Sigmoid colon (tissue), 7 donors: Measurements from ENCODE around the gene HNRNPDL. TPM values are rescaled to one million over a fixed set of nuclear protein-coding genes. Genes with fewer than 3 reads are reported as not detected.

Experiments
- DNase-seq: peaks from one replicate; pipeline ENCODE4 v3.0.0-alpha.2; 2019
- H3K27ac ChIP-seq, 4 donors: fragments of 200-600 bp; sonication (generic); one replicate each; pipeline ENCODE4 v1.5.1; 2016 to 2019; ENCODE audit warnings: mild to moderate bottlenecking in 1 of 4
- H3K27me3 ChIP-seq, 3 donors: fragments of 200-600 bp; sonication (generic); one replicate each; pipeline ENCODE4 v1.5.1; 2019; ENCODE audit warnings: mild to moderate bottlenecking in 1 of 3
- H3K36me3 ChIP-seq, 4 donors: fragments of 200-600 bp; sonication (generic); one replicate each; pipeline ENCODE4 v1.5.1; 2016 to 2019
- H3K4me1 ChIP-seq, 4 donors: fragments of 200-600 bp; sonication (generic); one replicate each; pipeline ENCODE4 v1.5.1; 2017 to 2019
- H3K4me3 ChIP-seq, 4 donors: fragments of 200-600 bp; sonication (generic); one replicate each; pipeline ENCODE4 v1.5.1; 2017 to 2019; ENCODE audit warnings: mild to moderate bottlenecking in 2 of 4, moderate library complexity in 1 of 4
- H3K9me3 ChIP-seq, 4 donors: fragments of 200-600 bp in 3 of 4; sonication (generic) in 3 of 4; one replicate each; pipeline versions ENCODE4 v1.5.1 to v1.6.1; 2013 to 2019
- CTCF ChIP-seq, 4 experiments: fragments of 450-650 bp in 3 of 4; fragments of 200-600 bp in 1 of 4; IDR thresholded peaks; one replicate each; pipeline ENCODE4 v1.5.1; 2016 to 2019; ENCODE audit warnings: antibody characterized with exemption in 4 of 4, mild to moderate bottlenecking in 3 of 4, moderate library complexity in 2 of 4
- EP300 ChIP-seq, 4 donors: sonication (generic); formaldehyde crosslinking; IDR thresholded peaks; one replicate each; pipeline ENCODE4 v1.6.1; 2017; ENCODE audit warnings: antibody characterized with exemption in 4 of 4
- POLR2A ChIP-seq, 2 donors: fragments of 450-650 bp; IDR thresholded peaks; one replicate each; pipeline ENCODE4 v1.6.1; 2016; ENCODE audit warnings: antibody characterized with exemption in 2 of 2, mild to moderate bottlenecking in 2 of 2, moderate library complexity in 2 of 2
- POLR2AphosphoS5 ChIP-seq, 4 donors: sonication (generic); formaldehyde crosslinking; IDR thresholded peaks; one replicate each; pipeline ENCODE4 v1.6.1; 2017; ENCODE audit warnings: antibody characterized with exemption in 4 of 4
- WGBS, 2 donors: extraction: QIAGEN DNeasy Blood & Tissue Kit; methylation state at CpG; one replicate each; pipeline ENCODE4 v1.1.7; 2013; 5-methylcytosine and 5-hydroxymethylcytosine counted together
- intact Hi-C: fragments of 100-400 bp; cut with DNase I; formaldehyde crosslinking; loops from one replicate; pipeline ENCODE4 v1.15.1; 2023
- polyA plus RNA-seq, 3 donors: library from polyadenylated mRNA; stranded (reverse); fragments of 200-250 nt; gene quantifications; one replicate each; pipeline ENCODE4 v1.2.3, GENCODE V29; 2013
- total RNA-seq, 4 donors: library from RNA; depleted of rRNA; stranded (reverse); fragments of >200 nt; gene quantifications; one replicate each; pipeline ENCODE4 v1.1.0, GENCODE V29; 2016
- donor health status: healthy with polysubstance abuse.
- donor health status: Bipolar disorder and iron deficiency.
- donor health status: healthy.

Gene HNRNPDL
- total and polyA plus RNA-seq, 7 donors: 70.5 to 253 (median 178) TPM

DNA sequence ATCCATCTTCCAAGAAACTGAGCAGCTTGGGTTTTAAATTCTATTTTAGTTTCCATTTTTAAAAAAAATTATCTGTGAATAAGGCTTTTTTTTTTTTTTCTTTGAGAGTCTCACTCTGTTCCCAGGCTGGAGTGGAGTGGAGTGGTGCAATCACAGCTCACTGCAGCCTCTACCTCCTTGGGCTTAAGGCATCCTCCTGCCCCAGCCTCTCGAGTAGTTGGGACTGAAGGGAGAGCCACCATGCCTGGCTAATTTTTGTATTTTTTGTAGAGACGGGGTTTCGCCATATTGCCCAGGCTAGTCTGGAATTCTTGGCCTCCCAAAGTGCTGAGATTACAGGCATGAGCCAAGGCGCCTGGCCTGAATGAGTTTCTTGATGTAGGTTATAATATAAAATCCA lies 1.6 kb upstream of the HNRNPDL start:
- Histone ChIP-seq H3K27me3 (no peaks in the 10 kb centered on the region), H3K4me1 (peaks cover 0 to 29% (median 28%) of the 10 kb centered on the region in 4 donors), H3K27ac (peak overlapping the region in 1 of 4 donors; percentile 94), H3K4me3 (no peak overlapping the region), H3K36me3 (peaks cover 0 to 7% (median 0%) of the 10 kb centered on the region in 4 donors), H3K9me3 (no peaks in the 10 kb centered on the region)
- DNase-seq: no peak
- intact Hi-C loops: loop anchor here (2.0 kb wide), 1 partner anchor 147 kb away; no protein-coding TSS in a partner anchor
- 92 to 95% methylated on average over 4 of the region's 4 CpGs for WGBS, 2 donors
- TF ChIP-seq POLR2A (IDR thresholded peaks at IDR 0.05) (no peak), POLR2AphosphoS5 (IDR thresholded peaks at IDR 0.05) (no peak), CTCF (IDR thresholded peaks at IDR 0.05) (no peak), EP300 (IDR thresholded peaks at IDR 0.05) (no peak)

- H3K4me3 ChIP-seq: peak overlapping the region; percentile 69 to 95 (median 88)
- H3K4me1 ChIP-seq: peaks cover 0 to 36% (median 35%) of the 10 kb centered on the region in 4 donors
- peak overlapping the region; percentile 93 to 97 (median 95) for H3K27ac ChIP-seq
- H3K27me3 ChIP-seq: no peaks in the 10 kb centered on the region
- no peak for TF ChIP-seq POLR2A (IDR thresholded peaks at IDR 0.05)
- no peak for TF ChIP-seq CTCF (IDR thresholded peaks at IDR 0.05)
- TF ChIP-seq POLR2AphosphoS5 (IDR thresholded peaks at IDR 0.05): no peak
- no peak for TF ChIP-seq EP300 (IDR thresholded peaks at IDR 0.05)
- intact Hi-C loops: loop anchor here (2.0 kb wide), 1 partner anchor 146 kb away; no protein-coding TSS in a partner anchor
- no peak for DNase-seq
- 3 to 4% methylated on average over 33 of the region's 33 CpGs for WGBS, 2 donors
- H3K36me3 ChIP-seq: peaks cover 0 to 14% (median 0%) of the 10 kb centered on the region in 4 donors
- H3K9me3 ChIP-seq: no peaks in the 10 kb centered on the region
Measured at GRCh38 chr4:82430964-82431745, 893 bp upstream of the HNRNPDL start.

- TF ChIP-seq CTCF (IDR thresholded peaks at IDR 0.05) (peak in 1 of 4 experiments; percentile 18), EP300 (IDR thresholded peaks at IDR 0.05) (no peak)
- Histone ChIP-seq H3K36me3 (peaks cover 0 to 28% (median 8%) of the 10 kb centered on the region in 4 donors), H3K27me3 (no peaks in the 10 kb centered on the region), H3K4me1 (peaks cover 0 to 45% (median 41%) of the 10 kb centered on the region in 4 donors), H3K9me3 (no peaks in the 10 kb centered on the region), H3K27ac (peak overlapping the region; percentile 93 to 97 (median 95)), H3K4me3 (peak overlapping the region; percentile 69 to 95 (median 88))
- DNase-seq: peak; percentile 75
- WGBS, 2 donors: 0% methylated on average over 58 of the region's 58 CpGs
- intact Hi-C loops: loop anchor here (1.0 to 10.0 kb wide), 5 partner anchors 55 to 1025 kb away; partner anchors contain the start of genes HELQ and MRPS18C
Measured at GRCh38 chr4:82429728-82430192, 502 bp downstream of the HNRNPDL start.

DNA sequence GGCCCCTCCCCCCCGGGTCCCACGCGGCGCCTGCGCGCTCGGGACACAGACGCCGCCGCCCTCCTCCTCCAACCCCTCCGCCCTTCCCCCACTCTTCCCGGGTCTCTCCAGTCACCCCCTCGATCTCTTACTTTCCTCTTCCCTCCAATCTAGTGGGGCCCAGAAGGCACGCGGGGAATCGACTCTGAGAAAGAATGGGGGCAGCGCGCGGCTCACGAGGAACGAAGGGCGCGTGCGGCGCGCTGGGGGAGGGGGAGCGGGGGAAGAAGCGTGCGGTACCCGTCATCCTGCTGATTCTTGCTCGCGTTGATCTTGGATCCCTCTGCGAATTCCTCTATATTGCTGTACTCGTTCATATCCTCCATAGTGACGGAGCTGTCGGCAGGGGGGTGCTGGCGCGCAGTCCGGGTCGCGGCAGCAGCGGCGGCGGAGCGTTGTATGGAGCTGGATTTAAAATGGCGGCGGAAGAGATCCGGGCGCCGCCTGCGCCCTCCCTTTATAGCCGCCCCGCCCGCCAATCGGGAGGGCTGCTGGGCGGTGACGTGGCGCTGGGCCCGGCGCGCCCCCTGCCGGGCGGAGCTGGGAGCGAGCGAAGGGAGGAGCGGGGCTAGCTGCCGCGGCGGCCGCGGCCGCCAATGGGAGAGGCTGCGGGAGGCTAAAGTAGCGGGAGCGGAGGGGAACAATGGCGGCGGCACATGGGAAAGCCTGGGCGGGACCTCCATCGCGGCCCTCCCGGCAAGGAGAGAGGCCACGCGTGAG lies 1.1 kb downstream of the HNRNPDL start:
- no peaks in the 10 kb centered on the region for H3K9me3 ChIP-seq
- peaks cover 0 to 34% (median 14%) of the 10 kb centered on the region in 4 donors for H3K36me3 ChIP-seq
- H3K27ac ChIP-seq: peak overlapping the region; percentile 93 to 97 (median 95)
- no peaks in the 10 kb centered on the region for H3K27me3 ChIP-seq
- peak overlapping the region; percentile 69 to 95 (median 88) for H3K4me3 ChIP-seq
- DNase-seq: peak; percentile 96
- intact Hi-C loops: loop anchor here (1.0 to 10.0 kb wide), 4 partner anchors 55 to 1026 kb away; partner anchors contain the start of genes HELQ and MRPS18C
- 0% methylated on average over 83 of the region's 83 CpGs for WGBS, 2 donors
- peaks cover 0 to 46% (median 44%) of the 10 kb centered on the region in 4 donors for H3K4me1 ChIP-seq
- peak; percentile 73 to 82 for TF ChIP-seq POLR2A (IDR thresholded peaks at IDR 0.05)
- TF ChIP-seq EP300 (IDR thresholded peaks at IDR 0.05): no peak
- TF ChIP-seq CTCF (IDR thresholded peaks at IDR 0.05): peak; percentile 48 to 96 (median 74)
- TF ChIP-seq POLR2AphosphoS5 (IDR thresholded peaks at IDR 0.05): peak; percentile 85 to 97 (median 92)
